ENCODE measurements around the gene TBR1.

GRCh38 chr2:161379740-161380139 lies 36.4 kb upstream of the TBR1 start:
- TF ChIP-seq POLR2AphosphoS5 (IDR thresholded peaks at IDR 0.05) (no peak), CTCF (IDR thresholded peaks at IDR 0.05) (no peak)
